PC-3 (cell line): ENCODE data around the gene RGS5. TPM values are rescaled to one million over a fixed set of nuclear protein-coding genes. Genes with fewer than 3 reads are reported as not detected.

Source experiments
- ATAC-seq: fragments of 200-7000 bp; cut with Tn5 transposase; 2 replicates; pipeline ENCODE4 v1.9.1; 2020; ENCODE audit warnings: mild to moderate bottlenecking, moderate library complexity
- BruUV-seq: library from RNA; stranded (reverse); fragments of 400-500 nt; replicated peaks from 2 replicates; lab custom pipeline; 2021; lab: Mats Ljungman, UMichigan
- CTCF ChIA-PET: fragments of 300-600 bp; sonication (Branson Sonifier 250); formaldehyde crosslinking; loops from one replicate; lab custom pipeline; 2022; ENCODE audit warnings: antibody characterized with exemption; lab: Charles Lee
- POLR2A ChIA-PET: fragments of 300-600 bp; sonication (Branson Sonifier 250); formaldehyde crosslinking; loops from one replicate; lab custom pipeline; 2022; ENCODE audit warnings: antibody characterized with exemption; ENCODE audit not compliant: unreplicated experiment; lab: Charles Lee
- DNase-seq: peaks from one replicate; pipeline ENCODE4 v3.0.0-alpha.2; 2015
- H2AFZ ChIP-seq: fragments of 300-600 bp; sonication (generic); 2 replicates; pipeline ENCODE4 v1.6.0; 2016; ENCODE audit warnings: antibody characterized with exemption, low read length
- H3F3A ChIP-seq: fragments of 300-600 bp; sonication (generic); one replicate; pipeline ENCODE4 v1.6.0; 2017; ENCODE audit warnings: antibody characterized with exemption, low read length, control low read depth, mild to moderate bottlenecking; ENCODE audit not compliant: unreplicated experiment
- H3K27ac ChIP-seq: fragments of 300-600 bp; sonication (generic); 2 replicates; pipeline ENCODE4 v1.5.1; 2016; ENCODE audit warnings: mild to moderate bottlenecking, low read length
- H3K27me3 ChIP-seq: fragments of 300-600 bp; sonication (generic); 2 replicates; pipeline ENCODE4 v1.6.1; 2016; ENCODE audit warnings: low read length, mixed read lengths
- H3K36me3 ChIP-seq: fragments of 300-600 bp; sonication (generic); 2 replicates; pipeline ENCODE4 v1.6.1; 2016; ENCODE audit warnings: low read depth, mixed run types, low read length, mixed read lengths
- H3K4me1 ChIP-seq: fragments of 300-600 bp; sonication (generic); 2 replicates; pipeline ENCODE4 v1.5.1; 2016; ENCODE audit warnings: low read length; ENCODE audit not compliant: insufficient read depth
- H3K4me2 ChIP-seq: fragments of 300-600 bp; sonication (generic); 2 replicates; pipeline ENCODE4 v1.6.0; 2016; ENCODE audit warnings: low read length
- H3K4me3 ChIP-seq: fragments of 300-600 bp; sonication (generic); 2 replicates; pipeline ENCODE4 v1.5.1; 2016; ENCODE audit warnings: mild to moderate bottlenecking, low read length, mixed read lengths
- H3K79me2 ChIP-seq: fragments of 300-600 bp; sonication (generic); 2 replicates; pipeline ENCODE4 v1.6.1; 2017; ENCODE audit warnings: low read length, mixed read lengths
- H3K9ac ChIP-seq: fragments of 300-600 bp; sonication (generic); 2 replicates; pipeline ENCODE4 v1.6.0; 2016; ENCODE audit warnings: mild to moderate bottlenecking, low read length
- H3K9me2 ChIP-seq: fragments of 300-600 bp; sonication (generic); replicated peaks from 2 replicates; pipeline ENCODE4 v1.6.1; 2016; ENCODE audit warnings: mixed run types, low read length, mixed read lengths
- H3K9me3 ChIP-seq: fragments of 300-600 bp; sonication (generic); 2 replicates; pipeline ENCODE4 v1.6.1; 2016; ENCODE audit warnings: low read length, mixed read lengths
- H4K20me1 ChIP-seq: fragments of 300-600 bp; sonication (generic); 2 replicates; pipeline ENCODE4 v1.6.1; 2016; ENCODE audit warnings: low read length, mixed read lengths
- EZH2 ChIP-seq: fragments of 300-600 bp; sonication (generic); IDR thresholded peaks from one replicate; pipeline ENCODE4 v1.6.1; 2017; ENCODE audit warnings: antibody characterized with exemption, mild to moderate bottlenecking, low read length; ENCODE audit not compliant: unreplicated experiment
- EZH2phosphoT487 ChIP-seq: fragments of 300-600 bp; sonication (generic); IDR thresholded peaks from 2 replicates; pipeline ENCODE4 v1.6.1; 2018; ENCODE audit warnings: mild to moderate bottlenecking, antibody characterized with exemption, low read length, borderline replicate concordance
- intact Hi-C: fragments of 100-400 bp; cut with micrococcal nuclease; formaldehyde crosslinking; loops from 2 replicates; pipeline ENCODE4 v1.9.0; 2023
- total RNA-seq: library from RNA; depleted of rRNA; stranded (reverse); fragments of >200 nt; gene quantifications from 2 replicates; pipeline ENCODE4 v1.2.3, GENCODE V29; 2014
- TF ChIP-seq, protein P1 (sequence below): fragments of 300-600 bp; sonication (generic); conservative IDR thresholded peaks from 2 replicates; pipeline ENCODE4 v1.5.1; 2017; ENCODE audit warnings: antibody characterized with exemption, low read depth, mild to moderate bottlenecking, low read length

The RGS5 gene
- total RNA-seq, 1 experiment from 2014 or later = 5.0 TPM

DNA sequence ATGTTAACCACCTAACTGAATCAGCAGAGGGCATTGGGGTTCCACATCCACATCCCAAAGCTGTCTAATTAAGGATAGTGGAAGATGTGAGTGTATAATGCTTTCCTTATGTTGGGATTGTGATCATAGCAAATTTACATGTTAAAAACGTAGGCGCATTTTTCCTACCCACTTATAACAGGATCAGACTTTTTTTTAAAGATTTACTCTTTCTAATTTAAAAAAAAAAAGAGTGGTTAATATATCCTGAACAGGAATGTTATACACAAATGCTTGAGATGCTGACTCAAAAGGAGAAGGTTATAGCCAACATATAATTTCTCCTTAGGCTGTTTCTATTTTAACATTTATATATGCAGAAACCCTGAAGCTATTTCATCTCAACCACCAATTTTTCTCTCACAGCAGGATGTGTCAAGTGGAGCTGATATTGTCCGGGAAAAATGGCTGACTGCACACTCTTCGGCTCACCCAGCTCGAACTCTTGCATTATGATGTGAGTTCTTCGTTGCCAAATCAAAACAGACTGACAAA, 40.3 kb downstream of the RGS5 start:
- ChIA-PET CTCF (interaction anchor here (0.6 kb wide), 1 partner anchor 231 kb away, joined by 4 read pairs; no protein-coding TSS in a partner anchor), POLR2A (interaction anchor here (0.7 kb wide), 1 partner anchor 1801 kb away, joined by 14 read pairs; no protein-coding TSS in a partner anchor)
- TF ChIP-seq, protein P1, sequence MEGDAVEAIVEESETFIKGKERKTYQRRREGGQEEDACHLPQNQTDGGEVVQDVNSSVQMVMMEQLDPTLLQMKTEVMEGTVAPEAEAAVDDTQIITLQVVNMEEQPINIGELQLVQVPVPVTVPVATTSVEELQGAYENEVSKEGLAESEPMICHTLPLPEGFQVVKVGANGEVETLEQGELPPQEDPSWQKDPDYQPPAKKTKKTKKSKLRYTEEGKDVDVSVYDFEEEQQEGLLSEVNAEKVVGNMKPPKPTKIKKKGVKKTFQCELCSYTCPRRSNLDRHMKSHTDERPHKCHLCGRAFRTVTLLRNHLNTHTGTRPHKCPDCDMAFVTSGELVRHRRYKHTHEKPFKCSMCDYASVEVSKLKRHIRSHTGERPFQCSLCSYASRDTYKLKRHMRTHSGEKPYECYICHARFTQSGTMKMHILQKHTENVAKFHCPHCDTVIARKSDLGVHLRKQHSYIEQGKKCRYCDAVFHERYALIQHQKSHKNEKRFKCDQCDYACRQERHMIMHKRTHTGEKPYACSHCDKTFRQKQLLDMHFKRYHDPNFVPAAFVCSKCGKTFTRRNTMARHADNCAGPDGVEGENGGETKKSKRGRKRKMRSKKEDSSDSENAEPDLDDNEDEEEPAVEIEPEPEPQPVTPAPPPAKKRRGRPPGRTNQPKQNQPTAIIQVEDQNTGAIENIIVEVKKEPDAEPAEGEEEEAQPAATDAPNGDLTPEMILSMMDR = no peak
- no peak for TF ChIP-seq EZH2
- TF ChIP-seq EZH2phosphoT487 = no peak
- Histone ChIP-seq H4K20me1 (no peaks in the 10 kb centered on the region), H3F3A (no peaks in the 10 kb centered on the region), H3K9me3 (no peaks in the 10 kb centered on the region), H3K36me3 (no peaks in the 10 kb centered on the region), H3K9me2 (no peaks in the 10 kb centered on the region), H3K4me2 (no peak overlapping the region), H3K27me3 (no peaks in the 10 kb centered on the region), H3K4me1 (peaks cover 57% of the 10 kb centered on the region), H3K9ac (no peak overlapping the region), H2AFZ (no peak overlapping the region), H3K27ac (no peak overlapping the region), H3K4me3 (no peak overlapping the region), H3K79me2 (no peaks in the 10 kb centered on the region)
- intact Hi-C loops = loop anchor here (5.0 kb wide), 1 partner anchor 70 kb away; no protein-coding TSS in a partner anchor
- DNase-seq = no peak
- ATAC-seq = no peak
- BruUV-seq = no TSS peak

DNA sequence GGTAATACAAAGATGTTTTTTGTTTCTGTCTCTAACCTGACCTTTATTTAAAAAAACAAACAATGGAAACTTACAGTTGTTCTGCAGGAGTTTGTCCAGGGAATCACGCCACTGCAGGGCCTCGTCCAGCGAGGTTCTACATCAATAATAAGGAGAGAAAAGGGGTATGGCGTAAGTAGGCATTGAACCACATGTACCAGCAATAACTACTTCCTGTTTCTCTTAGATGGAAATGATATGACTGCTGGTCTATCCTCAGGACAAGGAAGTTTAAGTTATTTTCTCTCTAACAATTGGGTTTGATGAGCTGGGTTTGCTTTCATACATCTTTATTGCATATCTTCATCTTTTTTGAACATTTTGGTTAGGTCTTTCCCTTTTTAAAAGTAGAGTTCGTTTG, 40.9 kb downstream of the RGS5 start:
- no peaks in the 10 kb centered on the region for H3K79me2 ChIP-seq
- no peaks in the 10 kb centered on the region for H3F3A ChIP-seq
- ATAC-seq (no peak), DNase-seq (no peak)
- POLR2A ChIA-PET = no interaction called here
- H3K4me2 ChIP-seq = no peak overlapping the region
- no TSS peak for BruUV-seq
- no peak overlapping the region for H3K9ac ChIP-seq
- no peak overlapping the region for H2AFZ ChIP-seq
- H3K27ac ChIP-seq = peak overlapping the region; percentile 56
- H3K36me3 ChIP-seq = no peaks in the 10 kb centered on the region
- H4K20me1 ChIP-seq = no peaks in the 10 kb centered on the region
- CTCF ChIA-PET = no interaction called here
- no peaks in the 10 kb centered on the region for H3K9me3 ChIP-seq
- no peak overlapping the region for H3K4me3 ChIP-seq
- intact Hi-C loops = loop anchor here (5.0 kb wide), 1 partner anchor 70 kb away; no protein-coding TSS in a partner anchor
- H3K9me2 ChIP-seq = no peaks in the 10 kb centered on the region
- peaks cover 51% of the 10 kb centered on the region for H3K4me1 ChIP-seq
- TF ChIP-seq, protein P1 = no peak
- no peak for TF ChIP-seq EZH2
- no peak for TF ChIP-seq EZH2phosphoT487
- no peaks in the 10 kb centered on the region for H3K27me3 ChIP-seq

DNA sequence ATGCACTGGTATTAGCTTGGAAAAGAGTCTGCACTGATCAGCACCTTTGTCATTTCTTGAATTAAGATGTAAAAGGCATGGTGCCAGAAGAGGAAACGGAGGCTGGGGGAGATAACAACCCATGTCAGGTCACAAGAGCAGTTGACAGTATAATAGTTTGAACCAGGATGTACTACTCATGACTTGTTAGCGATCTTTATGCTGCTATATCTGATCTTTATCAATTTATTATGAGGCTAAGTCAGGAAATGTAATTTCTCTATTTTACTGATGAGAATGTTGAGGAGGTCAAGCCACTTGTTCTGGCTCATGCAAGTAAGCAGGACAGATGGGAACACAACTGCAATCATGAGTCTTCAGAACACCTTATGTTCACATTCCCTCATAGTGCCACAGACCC, 41.4 kb downstream of the RGS5 start:
- Histone ChIP-seq H4K20me1 (no peaks in the 10 kb centered on the region), H3K27ac (peak overlapping the region; percentile 56), H3K4me3 (no peak overlapping the region), H3K4me2 (0 out of 2 replicates have a peak overlapping the region, but pooled peaks have one; percentile 12), H2AFZ (no peak overlapping the region), H3F3A (no peaks in the 10 kb centered on the region), H3K9me3 (no peaks in the 10 kb centered on the region), H3K9me2 (no peaks in the 10 kb centered on the region), H3K9ac (no peak overlapping the region), H3K4me1 (peaks cover 46% of the 10 kb centered on the region), H3K27me3 (no peaks in the 10 kb centered on the region), H3K79me2 (no peaks in the 10 kb centered on the region), H3K36me3 (no peaks in the 10 kb centered on the region)
- TF ChIP-seq EZH2phosphoT487 = no peak
- TF ChIP-seq, protein P1 = no peak
- TF ChIP-seq EZH2 = no peak
- POLR2A ChIA-PET = no interaction called here
- intact Hi-C loops = loop anchor here (5.0 kb wide), 1 partner anchor 69 kb away; no protein-coding TSS in a partner anchor
- TSS peak; percentile 49 for BruUV-seq
- no peak for ATAC-seq
- CTCF ChIA-PET = no interaction called here
- no peak for DNase-seq
